Motor neuron (in vitro differentiated cells): Measurements from ENCODE around the gene PTH. TPM values are rescaled to one million over a fixed set of nuclear protein-coding genes. Genes with fewer than 3 reads are reported as not detected.

Source experiments
- ATAC-seq, 8 experiments: fragments of 200-7000 bp; cut with Tn5 transposase; replicated peaks in 6 of 8; 2 replicates each; pipeline ENCODE4 v1.8.0; 2021; ENCODE audit warnings: mild to moderate bottlenecking in 8 of 8, moderate library complexity in 8 of 8
- H3K27ac ChIP-seq, 2 donors: fragments of 250-450 bp; sonication (Bioruptor Pico); 2 replicates each; pipeline ENCODE4 v1.9.0; 2021; ENCODE audit warnings: antibody characterized with exemption in 2 of 2, mild to moderate bottlenecking in 2 of 2, moderate library complexity in 1 of 2
- H3K4me1 ChIP-seq, 2 donors: fragments of 250-450 bp; sonication (Bioruptor Pico); replicated peaks in 1 of 2; 2 replicates each; pipeline ENCODE4 v1.6.1; 2021; ENCODE audit warnings: antibody characterized with exemption in 2 of 2, mild to moderate bottlenecking in 2 of 2, moderate library complexity in 1 of 2
- H3K4me3 ChIP-seq, 5 donors: fragments of 250-450 bp; sonication (Bioruptor Pico); 2 replicates each; pipeline ENCODE4 v1.9.0; 2021; ENCODE audit warnings: antibody characterized with exemption in 5 of 5, mild to moderate bottlenecking in 5 of 5, moderate library complexity in 4 of 5
- WGBS, 10 experiments: fragments of 450-650 bp; shearing (Covaris generic); methylation state at CpG; one replicate each; pipeline ENCODE4 v1.0.0; 2022; 5-methylcytosine and 5-hydroxymethylcytosine counted together
- in situ Hi-C, 9 experiments: fragments of 400-800 bp; cut with MboI; loops; one replicate each; pipeline ENCODE4 v1.15.0; 2021; ENCODE audit warnings: low sequenced_read_pairs in 9 of 9, low pct_unique_long_range_greater_than_20kb in 2 of 9; ENCODE audit not compliant: unreplicated experiment in 9 of 9
- total RNA-seq, 8 experiments: library from RNA; unstranded; fragments of 300-600 nt; gene quantifications; 2 replicates each; pipeline versions ENCODE4 v1.2.3 to v1.2.4, GENCODE V29; 2022

PTH gene
- not detected for total RNA-seq

GRCh38 chr11:13495929-13496328, at the start of gene PTH:
Gene PTH (minus strand): TSS chr11:13495997. CDS start chr11:13492855, 3,142 bp downstream.
- 11 to 100% (median 72%) methylated on average over 1 to 3 of the region's 3 CpGs for WGBS, 10 experiments
- no peaks in the 10 kb centered on the region for H3K4me1 ChIP-seq
- ATAC-seq: no peak
- H3K4me3 ChIP-seq: no peak within 1 kb of the TSS
- H3K27ac ChIP-seq: no peak within 1 kb of the TSS
- in situ Hi-C loops: no loop called here

GRCh38 chr11:13538044-13538443, 42.2 kb upstream of the PTH start:
- in situ Hi-C loops: no loop called here
- Histone ChIP-seq H3K27ac (no peak overlapping the region), H3K4me3 (no peak overlapping the region), H3K4me1 (no peaks in the 10 kb centered on the region)
- ATAC-seq: no peak
- WGBS, 10 experiments: 0 to 14% methylated on average over 1 of the region's 1 CpG; no CpG with 5 or more reads in 8 of the 10 experiments

- in situ Hi-C loops: no loop called here
- WGBS, 10 experiments: 0 to 69% (median 38%) methylated on average over 1 to 2 of the region's 2 CpGs
- ATAC-seq: no peak
- H3K4me3 ChIP-seq: no peak overlapping the region
- H3K4me1 ChIP-seq: no peaks in the 10 kb centered on the region
- no peak overlapping the region for H3K27ac ChIP-seq
Measured at GRCh38 chr11:13535819-13536218, 40.0 kb upstream of the PTH start.

GRCh38 chr11:13534358-13534757, 38.6 kb upstream of the PTH start:
- no peak overlapping the region for H3K4me3 ChIP-seq
- H3K4me1 ChIP-seq: no peaks in the 10 kb centered on the region
- ATAC-seq: no peak
- H3K27ac ChIP-seq: no peak overlapping the region
- in situ Hi-C loops: no loop called here
- WGBS, 10 experiments: 30 to 93% (median 66%) methylated on average over 1 to 6 of the region's 7 CpGs; no CpG with 5 or more reads in 2 of the 10 experiments

- Histone ChIP-seq H3K4me1 (no peaks in the 10 kb centered on the region), H3K27ac (no peak overlapping the region), H3K4me3 (no peak overlapping the region)
- ATAC-seq: no peak
- in situ Hi-C loops: no loop called here
- 8 to 87% (median 76%) methylated on average over 1 to 2 of the region's 2 CpGs; no CpG with 5 or more reads in 1 of the 10 experiments for WGBS, 10 experiments
Measured at GRCh38 chr11:13525257-13525656, 29.5 kb upstream of the PTH start.

- in situ Hi-C loops: no loop called here
- 0 to 89% (median 33%) methylated on average over 1 of the region's 1 CpG; no CpG with 5 or more reads in 5 of the 10 experiments for WGBS, 10 experiments
Measured at GRCh38 chr11:13503393-13503792, 7.6 kb upstream of the PTH start.

GRCh38 chr11:13502492-13502891, 6.7 kb upstream of the PTH start:
- in situ Hi-C loops: no loop called here
- WGBS, 10 experiments: 0 to 80% (median 20%) methylated on average over 1 of the region's 1 CpG; no CpG with 5 or more reads in 4 of the 10 experiments

More at GRCh38 chr11:13503393-13503792, 7.6 kb upstream of the PTH start:
- no peak overlapping the region for H3K4me3 ChIP-seq
- no peak for ATAC-seq
- H3K4me1 ChIP-seq: no peaks in the 10 kb centered on the region
- no peak overlapping the region for H3K27ac ChIP-seq

GRCh38 chr11:13494051-13494450, 1.7 kb downstream of the PTH start:
- H3K4me1 ChIP-seq: no peaks in the 10 kb centered on the region
- ATAC-seq: peak in 4 of 8 experiments; percentile 15 to 34 (median 22)
- 0 to 83% (median 63%) methylated on average over 1 to 3 of the region's 3 CpGs; no CpG with 5 or more reads in 4 of the 10 experiments for WGBS, 10 experiments

More at GRCh38 chr11:13502492-13502891, 6.7 kb upstream of the PTH start:
- Histone ChIP-seq H3K27ac (no peak overlapping the region), H3K4me1 (no peaks in the 10 kb centered on the region), H3K4me3 (no peak overlapping the region)
- no peak for ATAC-seq

GRCh38 chr11:13487661-13488030, 8.2 kb downstream of the PTH start:
- no peaks in the 10 kb centered on the region for H3K4me1 ChIP-seq
- ATAC-seq: peak in 2 of 8 experiments; percentile 41 to 56
- in situ Hi-C loops: no loop called here
- WGBS, 10 experiments: 18 to 95% (median 73%) methylated on average over 2 to 5 of the region's 5 CpGs
- H3K4me3 ChIP-seq: no peak overlapping the region
- no peak overlapping the region for H3K27ac ChIP-seq

More at GRCh38 chr11:13494051-13494450, 1.7 kb downstream of the PTH start:
- H3K27ac ChIP-seq: no peak overlapping the region
- no peak overlapping the region for H3K4me3 ChIP-seq
- in situ Hi-C loops: no loop called here

GRCh38 chr11:13486926-13487660, 8.7 kb downstream of the PTH start:
- in situ Hi-C loops: no loop called here
- no peak overlapping the region for H3K4me3 ChIP-seq
- no peak overlapping the region for H3K27ac ChIP-seq
- 29 to 93% (median 79%) methylated on average over 2 to 17 of the region's 26 CpGs for whole genome bisulfite sequencing, 10 experiments
- H3K4me1 ChIP-seq: no peaks in the 10 kb centered on the region
- ATAC-seq: peak in 3 of 8 experiments; percentile 61 to 88 (median 74)

GRCh38 chr11:13480198-13480597, 15.6 kb downstream of the PTH start:
- in situ Hi-C loops: no loop called here
- Histone ChIP-seq H3K4me3 (no peak overlapping the region), H3K4me1 (no peaks in the 10 kb centered on the region), H3K27ac (no peak overlapping the region)
- WGBS, 10 experiments: 0 to 100% (median 32%) methylated on average over 1 to 8 of the region's 9 CpGs; no CpG with 5 or more reads in 4 of the 10 experiments
- peak in 1 of 8 experiments; percentile 18 for ATAC-seq

GRCh38 chr11:13479688-13480087, 16.1 kb downstream of the PTH start:
- Histone ChIP-seq H3K4me3 (no peak overlapping the region), H3K27ac (no peak overlapping the region), H3K4me1 (no peaks in the 10 kb centered on the region)
- in situ Hi-C loops: no loop called here
- no peak for ATAC-seq
- WGBS, 10 experiments: 0 to 100% (median 91%) methylated on average over 1 to 3 of the region's 3 CpGs; no CpG with 5 or more reads in 2 of the 10 experiments

GRCh38 chr11:13475091-13475490, 20.7 kb downstream of the PTH start:
- Histone ChIP-seq H3K4me1 (peaks cover 0 to 7% of the 10 kb centered on the region in 2 donors), H3K4me3 (no peak overlapping the region), H3K27ac (no peak overlapping the region)
- no peak for ATAC-seq
- in situ Hi-C loops: no loop called here
- WGBS, 10 experiments: 20 to 100% (median 80%) methylated on average over 1 to 3 of the region's 3 CpGs; no CpG with 5 or more reads in 3 of the 10 experiments
